Stimulated activated CD8-positive, alpha-beta memory T cell treated with anti-CD3 and anti-CD28 coated beads, Interleukin-2, amount 100 ng/mL, for 1 hour (primary cell): ENCODE measurements around the gene TRIO.

ENCODE experiments used
- DNase-seq, 2 donors: peaks; one replicate each; pipeline ENCODE4 v3.0.0-alpha.2; 2020; ENCODE audit warnings: low read depth in 2 of 2

TRIO gene

DNA sequence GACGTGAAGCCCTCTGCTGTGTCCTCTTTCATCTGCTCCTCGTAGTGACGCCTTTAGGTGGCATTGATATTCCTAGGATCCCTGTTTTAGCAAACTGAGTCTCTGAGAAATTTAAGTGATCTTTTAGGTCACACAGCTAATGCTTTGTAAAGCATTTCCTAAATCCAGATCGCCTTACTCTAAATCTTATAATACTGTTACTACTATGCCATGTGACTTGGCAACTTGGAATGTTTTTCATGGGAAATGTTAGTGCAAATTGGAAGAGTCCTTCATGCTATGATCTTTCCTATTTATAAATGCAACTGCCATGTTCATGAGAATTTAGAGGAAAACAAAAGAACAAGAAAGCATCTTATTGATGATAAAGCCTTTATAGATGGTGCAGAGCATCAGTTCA is 212.2 kb downstream of the TRIO start:
- DNase-seq, result no peak

DNA sequence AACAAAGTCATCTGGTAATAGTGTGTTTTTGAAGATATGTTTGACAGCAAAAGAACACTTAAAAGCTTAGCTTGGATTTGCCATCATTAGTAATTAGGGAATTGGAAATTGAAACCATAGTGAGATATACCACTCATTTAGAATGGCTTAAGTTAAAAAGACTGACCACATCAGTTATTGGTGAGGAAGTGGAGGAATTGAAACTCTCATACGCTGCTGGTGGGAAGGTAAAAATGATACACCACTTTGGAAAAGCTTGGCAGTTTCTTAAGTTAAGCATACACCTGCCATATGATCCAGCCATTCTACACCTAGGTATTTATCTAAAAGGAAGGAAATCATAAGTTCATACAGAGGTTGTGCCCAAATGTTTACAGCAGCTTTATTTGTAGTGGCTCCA is 213.2 kb downstream of the TRIO start:
- DNase-seq, result no peak

DNA sequence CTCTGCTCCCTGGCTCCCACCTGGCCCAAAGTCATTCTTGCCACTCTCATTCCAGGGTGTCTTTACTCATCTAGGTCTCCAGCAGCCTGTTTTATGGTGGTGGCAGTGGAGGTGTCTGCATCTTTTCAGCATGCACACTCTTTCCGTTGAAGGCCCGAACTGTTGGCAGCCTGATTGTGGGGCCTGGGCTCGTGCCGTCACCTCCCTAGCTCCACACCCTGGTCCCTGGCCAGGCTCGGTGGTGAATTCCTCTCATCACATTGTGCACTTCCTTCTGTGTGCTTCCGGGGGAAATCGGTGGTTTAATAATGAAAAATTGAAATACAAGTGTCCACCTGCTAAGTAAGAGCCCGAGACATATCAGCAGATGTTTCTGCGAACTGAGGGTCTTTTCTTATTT is 214.3 kb downstream of the TRIO start:
- DNase-seq, result no peak

DNA sequence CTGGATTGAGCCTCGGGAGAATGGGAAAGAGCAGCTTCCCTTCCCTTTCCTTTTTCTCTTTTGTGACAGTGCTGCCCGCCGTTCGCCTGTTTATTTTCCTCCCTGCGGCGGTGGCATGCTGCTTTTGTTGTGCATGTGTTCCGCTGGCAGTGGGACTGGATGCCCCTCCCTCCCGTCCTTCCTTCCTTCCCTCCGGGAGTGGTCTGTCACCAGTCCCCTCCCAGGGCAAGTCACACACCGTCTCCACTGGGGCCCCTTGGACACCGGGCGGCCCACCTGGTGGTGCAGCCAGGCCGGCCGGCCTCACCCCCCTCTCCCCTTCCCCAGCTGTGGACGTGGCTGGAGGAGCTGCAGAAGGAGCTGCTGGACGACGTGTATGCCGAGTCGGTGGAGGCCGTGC is 214.7 kb downstream of the TRIO start:
- no peak for DNase-seq

DNA sequence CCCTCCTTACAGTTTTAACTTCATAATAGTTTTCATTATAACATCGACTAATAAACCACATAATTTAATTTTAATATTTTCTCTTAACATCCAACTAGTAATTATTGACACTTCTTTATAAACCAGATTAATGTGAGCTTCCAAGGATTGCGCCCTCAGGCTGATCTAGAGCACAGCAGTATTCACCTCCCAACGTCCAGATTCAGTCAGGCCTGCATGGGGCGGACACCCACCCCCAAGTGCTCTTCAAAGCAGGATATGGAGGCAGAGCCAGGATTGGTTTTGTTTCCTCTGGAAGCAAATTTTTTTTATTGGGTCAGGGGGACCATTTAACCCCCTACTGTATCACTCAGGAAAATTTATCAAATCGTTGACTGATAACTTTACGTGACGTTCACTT is 215.4 kb downstream of the TRIO start:
- DNase-seq, result no peak

DNA sequence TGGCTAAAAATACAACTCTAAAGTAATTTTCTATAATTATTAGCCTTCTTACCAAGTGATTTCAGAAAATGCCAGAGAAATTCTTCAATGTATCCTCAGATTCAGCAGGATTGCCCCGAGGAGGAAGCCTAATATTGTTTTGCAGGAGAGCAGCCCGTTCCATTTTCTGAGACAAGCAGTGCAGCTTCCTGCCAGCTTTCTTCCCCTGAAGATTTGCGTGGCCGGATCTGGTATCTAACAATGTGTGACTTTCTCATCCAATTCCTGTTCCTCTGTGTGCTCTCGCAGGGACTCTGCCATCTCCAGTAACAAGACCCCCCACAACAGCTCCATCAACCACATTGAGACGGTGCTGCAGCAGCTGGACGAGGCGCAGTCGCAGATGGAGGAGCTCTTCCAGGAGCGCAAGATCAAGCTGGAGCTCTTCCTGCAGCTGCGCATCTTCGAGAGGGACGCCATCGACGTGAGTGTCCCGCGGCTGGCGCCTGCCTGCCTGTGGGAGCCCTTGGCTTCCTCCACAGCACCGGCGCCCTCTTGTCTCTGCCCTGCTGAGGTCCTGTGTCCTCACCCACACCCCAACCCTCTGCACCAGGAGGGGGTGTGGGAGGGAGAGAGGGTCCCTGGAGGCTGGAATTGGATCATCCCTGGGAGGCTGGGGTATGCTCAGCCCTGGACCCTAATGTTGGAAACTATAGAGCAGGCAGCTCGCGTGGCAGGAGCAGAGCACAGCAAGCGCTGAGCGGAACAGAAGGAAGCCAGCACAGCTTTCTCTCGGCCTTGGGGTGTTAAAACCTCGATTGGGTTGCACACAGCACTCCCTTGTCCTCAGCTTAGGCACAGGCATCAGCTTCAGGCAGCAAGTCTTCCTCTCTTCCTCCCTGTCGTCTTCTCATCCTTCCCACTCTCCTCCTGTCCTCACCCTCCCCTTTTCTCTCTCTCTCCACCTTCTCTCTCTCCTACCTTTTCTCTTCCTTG is 216.2 kb downstream of the TRIO start:
- no peak for DNase-seq

DNA sequence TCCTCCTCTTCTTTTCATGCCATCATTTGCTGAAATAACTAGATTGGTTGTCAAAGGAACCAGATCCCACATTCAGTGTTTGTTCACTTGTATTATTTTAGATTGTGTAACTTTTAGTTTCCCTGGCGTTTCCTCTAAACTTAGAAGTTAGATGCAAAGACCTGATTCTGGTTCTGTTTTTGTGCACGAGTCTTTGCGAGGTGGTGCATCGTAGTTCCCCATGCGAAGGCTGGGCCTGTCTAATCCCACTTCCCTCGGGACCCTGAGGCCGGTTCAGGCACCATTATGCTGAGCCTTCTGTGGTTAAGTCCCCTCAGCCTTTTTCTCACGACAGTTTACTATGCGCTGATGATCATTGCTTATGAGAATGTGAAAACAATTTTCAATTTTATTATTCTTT is 219.3 kb downstream of the TRIO start:
- no peak for DNase-seq

DNA sequence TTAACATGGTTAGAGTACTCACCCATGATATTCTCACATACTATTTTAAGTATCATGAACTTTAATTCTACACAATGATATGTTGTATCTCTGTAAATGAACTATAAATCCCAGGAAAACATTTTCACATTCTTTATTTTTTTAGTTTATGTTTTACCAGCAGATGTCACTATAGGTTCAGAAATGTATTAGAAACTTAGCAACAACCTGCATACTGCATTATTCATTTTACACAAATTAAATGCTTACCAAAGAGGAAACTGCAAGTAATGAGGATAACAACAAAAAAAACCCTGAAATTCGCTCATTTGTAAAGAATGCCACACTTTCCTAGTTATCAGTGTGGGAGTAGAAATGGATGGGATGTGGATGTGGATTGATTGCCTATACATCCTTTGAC is 221.0 kb downstream of the TRIO start:
- no peak for DNase-seq

DNA sequence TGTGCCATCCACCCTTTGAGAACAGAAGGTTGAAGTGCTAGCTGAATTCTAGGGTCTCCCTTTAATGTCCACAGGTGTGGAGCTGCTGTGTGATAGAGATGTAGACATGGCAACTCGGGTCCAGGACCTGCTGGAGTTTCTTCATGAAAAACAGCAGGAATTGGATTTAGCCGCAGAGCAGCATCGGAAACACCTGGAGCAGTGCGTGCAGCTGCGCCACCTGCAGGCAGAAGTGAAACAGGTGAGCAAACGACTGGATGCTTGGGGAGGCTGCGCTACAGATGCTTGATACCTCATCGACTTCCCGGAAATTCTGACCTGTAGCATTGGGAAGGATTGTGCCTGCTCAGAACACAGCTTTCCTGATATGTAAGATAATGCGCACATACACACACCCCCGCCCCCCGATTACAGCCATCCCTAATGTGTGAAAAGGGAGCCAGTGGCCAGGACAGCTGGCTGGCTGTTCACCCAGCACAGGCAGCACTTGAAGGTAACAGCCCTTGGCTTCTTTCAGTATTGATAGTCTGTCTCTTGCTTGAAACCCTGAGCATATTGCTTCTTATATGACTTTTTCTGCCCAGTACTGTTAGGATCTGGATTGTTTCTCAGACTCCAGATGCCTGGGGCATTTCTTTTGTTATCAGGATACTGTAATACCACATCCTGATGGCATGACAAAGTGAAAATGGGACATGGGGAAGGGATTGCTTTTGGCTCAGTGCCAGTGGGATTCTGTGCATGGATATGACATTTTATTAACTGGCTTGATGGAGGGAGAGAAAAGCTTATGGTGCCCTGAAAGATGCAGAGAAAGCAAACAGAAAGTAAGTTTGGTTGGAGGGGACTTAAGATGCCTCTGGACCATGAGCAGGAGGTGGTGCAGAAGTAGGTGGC is 221.7 kb downstream of the TRIO start:
- no peak for DNase-seq

DNA sequence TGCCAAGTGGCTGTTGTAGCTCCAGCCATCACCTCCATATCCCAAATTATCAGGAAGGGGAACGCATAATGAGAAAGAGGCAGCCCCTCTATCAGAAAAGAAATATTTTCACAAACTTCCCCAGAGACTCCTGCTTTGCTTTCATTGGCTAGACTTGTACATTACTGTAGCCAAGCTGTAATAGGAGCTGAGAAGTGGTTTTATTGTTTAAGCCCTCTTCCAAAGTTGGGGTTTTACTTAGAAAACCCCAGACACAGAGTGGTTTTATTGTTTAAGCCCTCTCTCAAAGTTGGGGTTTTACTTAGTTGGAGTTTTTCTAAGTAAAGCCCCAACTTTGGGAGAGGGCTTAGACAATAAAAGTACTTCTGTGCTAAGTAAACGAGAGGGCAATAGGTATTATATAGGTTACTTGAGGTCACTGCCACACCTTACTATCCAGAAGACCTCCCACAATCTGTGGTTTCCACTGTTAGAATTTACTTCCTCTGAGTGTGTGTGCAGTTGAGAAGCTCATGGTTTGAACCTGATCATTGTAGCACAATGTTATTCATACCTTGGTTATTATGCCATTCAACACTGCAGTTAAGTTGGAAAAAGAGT is 222.8 kb downstream of the TRIO start:
- no peak for DNase-seq

DNA sequence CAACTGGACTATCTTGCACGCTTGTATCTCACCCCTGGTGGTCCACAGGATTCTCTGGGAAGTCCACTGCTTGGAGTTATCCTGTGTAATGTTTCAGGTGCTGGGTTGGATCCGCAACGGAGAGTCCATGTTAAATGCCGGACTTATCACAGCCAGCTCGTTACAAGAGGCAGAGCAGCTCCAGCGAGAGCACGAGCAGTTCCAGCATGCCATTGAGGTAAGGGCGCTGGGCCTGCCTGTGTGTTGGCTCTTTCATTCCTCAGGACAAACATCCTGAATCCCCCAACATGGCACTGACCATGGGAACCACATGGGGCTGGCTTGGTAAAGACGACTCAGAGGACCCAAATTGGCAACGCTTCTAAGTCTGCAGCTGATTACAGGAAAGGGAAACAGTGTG is 223.6 kb downstream of the TRIO start:
- no peak for DNase-seq

DNA sequence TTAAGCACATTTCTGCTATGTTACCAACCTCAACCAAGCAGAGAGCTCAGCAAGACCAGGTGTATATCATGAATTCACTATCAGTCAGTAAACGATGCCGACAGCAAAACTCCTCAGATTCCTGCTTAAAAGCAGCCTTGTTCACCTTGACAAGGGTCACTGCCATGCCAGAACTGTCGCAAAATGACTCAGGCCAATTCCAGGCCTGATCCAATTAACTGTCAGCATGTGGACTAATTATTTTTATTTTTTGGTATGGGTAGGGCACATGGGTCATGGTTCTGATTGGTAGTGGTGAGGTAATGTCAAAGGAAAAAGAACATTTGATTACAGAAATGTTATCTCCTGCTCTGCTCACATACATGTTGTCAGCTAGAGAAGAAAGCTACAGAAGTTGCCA is 224.2 kb downstream of the TRIO start:
- DNase-seq, result no peak

DNA sequence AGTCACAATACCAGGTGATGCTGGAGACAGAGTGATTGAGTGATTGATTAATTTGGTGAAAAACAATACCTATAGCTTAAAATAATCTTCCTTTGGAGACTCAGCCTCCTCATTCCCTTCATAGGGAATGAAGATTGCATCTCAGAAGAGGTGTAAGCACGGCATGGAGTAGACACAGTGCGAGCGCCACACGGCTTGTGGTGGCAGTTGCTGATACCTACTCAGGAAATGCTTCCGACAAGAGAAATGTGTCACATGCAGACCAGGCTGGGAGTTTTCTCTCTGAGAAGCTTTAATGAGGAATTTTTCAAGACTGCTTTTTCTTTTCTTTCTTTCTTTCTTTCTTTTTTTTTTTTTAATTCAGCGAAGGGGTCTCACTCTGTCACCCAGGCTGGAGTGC is 226.6 kb downstream of the TRIO start:
- no peak for DNase-seq

DNA sequence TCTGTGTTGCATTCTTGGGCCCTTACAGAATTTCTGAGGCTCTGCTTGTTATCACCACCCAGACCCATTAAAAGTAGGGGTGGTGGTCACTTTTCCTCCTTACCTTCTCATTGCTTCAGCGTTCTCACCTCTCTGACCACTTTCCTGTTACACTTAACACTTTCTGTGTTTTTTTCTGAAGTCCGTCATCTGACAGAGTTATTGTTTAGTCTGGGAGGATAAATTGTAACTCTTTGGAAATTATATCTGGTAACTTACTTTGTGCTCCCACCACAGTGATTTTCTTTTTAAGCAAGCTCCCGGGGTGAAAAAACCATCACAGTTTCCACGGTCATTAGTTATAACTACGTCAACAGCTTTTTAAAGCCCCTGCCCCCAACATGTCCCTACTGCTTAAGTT is 227.2 kb downstream of the TRIO start:
- no peak for DNase-seq

DNA sequence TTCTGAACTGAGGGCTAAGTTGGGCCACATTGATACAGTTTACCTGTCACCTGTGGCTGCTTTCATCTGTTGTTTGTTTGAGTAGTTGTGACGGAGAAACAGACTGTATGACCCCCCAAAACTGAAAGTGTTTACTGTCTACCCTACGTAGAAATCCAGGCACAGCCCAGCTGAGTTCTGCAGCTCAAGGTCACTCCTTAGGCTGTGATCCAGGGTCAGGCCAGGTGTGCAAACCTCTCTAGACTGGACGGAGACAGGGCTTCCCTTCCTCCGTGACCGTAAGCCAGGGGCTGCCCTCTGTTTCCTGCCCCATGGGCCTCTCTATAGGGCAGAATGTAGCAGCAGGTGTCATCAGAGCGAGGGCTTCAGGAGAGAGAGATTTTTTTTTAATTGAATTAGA is 230.5 kb downstream of the TRIO start:
- DNase-seq, result no peak

DNA sequence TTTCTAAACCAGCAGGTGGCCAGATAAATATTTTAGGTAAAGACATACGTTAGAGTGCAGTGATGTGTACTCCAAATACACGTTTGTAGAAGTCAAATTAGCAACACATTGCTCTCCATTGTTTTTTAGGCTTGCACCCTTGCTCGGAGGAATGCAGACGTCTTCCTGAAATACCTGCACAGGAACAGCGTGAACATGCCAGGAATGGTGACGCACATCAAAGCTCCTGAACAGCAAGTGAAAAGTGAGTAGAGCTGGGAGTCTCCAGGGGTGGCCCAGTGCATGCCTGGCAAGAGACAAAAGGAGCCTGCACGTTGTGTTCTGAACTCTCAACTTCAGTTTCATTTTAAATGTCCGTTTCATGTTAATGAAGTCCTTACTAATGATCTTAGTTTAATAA is 231.0 kb downstream of the TRIO start:
- DNase-seq, result no peak

DNA sequence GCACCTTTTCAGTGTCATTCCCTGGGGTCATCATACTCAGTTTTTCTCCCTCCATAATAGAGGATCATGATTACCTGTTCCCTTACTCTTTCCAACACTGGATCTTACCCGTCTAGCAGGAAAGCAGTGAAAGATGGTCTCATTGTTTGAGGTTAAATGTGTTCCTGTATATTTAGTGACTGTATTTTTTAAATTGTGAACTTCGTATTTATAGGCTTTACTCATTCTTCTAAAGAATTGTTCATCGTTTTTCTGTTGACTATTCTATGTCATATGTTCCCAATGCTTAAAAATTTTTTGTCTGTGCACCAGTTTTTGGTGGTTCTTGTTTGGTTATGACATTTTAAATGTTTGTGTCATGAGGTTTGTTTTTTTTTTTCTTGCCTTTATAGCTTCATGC is 233.6 kb downstream of the TRIO start:
- no peak for DNase-seq

DNA sequence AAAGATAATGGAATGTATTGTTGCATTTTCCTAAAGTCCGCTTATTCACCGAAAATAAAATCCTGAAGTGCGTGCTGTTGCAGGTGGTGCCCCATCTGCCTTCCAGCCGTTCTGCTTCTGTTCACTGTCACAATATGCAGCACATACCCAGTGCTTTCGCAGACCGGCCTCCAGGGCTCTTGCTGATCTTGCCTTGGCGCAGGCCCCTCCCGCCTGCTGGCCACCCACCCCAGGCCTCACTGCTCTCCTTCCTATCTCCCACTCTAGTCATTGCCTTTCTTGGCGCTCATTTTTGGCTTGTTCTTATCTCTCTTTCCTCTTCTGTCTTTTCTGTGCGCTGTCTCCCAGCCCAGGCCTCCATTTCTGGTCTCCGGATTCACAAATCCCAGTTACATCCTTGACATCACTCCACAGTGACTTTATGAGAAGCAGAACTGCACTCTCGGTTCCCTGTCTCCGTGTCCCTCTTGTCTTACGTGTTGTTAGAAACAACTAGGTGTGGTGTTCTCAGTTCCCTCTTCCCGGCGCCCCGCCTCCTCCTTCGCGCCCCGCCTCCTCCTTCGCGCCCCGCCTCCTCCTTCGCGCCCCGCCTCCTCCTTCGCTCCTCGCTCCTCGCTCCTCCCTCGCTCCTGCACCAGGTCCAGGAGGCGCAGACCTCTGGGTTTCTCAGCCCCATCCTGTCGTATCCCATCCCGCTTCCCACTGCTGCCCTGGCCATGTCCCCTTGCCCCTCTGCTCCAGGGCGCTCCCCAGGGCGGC is 236.8 kb downstream of the TRIO start:
- no peak for DNase-seq

DNA sequence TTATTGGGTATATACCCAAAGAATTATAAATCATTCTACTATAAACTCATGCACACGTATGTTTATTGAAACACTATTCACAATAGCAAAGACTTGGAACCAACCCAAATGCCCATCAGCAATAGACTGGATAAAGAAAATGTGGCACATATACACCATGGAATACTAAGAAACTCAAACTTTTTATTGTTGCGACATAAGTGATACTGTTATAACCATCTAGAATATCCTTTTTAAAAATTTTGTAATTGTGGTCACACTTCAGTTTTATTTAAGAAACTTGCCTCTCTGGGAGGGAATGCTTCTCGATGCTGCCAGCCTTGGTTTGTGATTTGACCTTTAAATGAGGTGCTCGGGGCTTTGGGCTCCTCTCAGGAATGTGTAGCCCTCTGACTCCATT is 237.6 kb downstream of the TRIO start:
- no peak for DNase-seq

DNA sequence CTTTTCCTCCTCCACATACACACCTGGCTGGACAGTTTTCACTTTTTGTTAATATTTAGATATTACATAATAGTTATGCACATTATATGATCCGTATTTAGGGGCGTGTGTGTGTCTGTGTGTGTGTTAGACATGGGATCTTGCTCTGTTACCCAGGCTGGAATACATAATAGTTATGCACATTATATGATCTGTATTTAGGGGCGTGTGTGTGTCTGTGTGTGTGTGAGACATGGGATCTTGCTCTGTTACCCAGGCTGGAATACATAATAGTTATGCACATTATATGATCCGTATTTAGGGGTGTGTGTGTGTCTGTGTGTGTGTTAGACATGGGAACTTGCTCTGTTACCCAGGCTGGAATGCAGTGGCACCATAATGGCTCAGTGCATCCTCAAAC is 239.5 kb downstream of the TRIO start:
- DNase-seq, result no peak

DNA sequence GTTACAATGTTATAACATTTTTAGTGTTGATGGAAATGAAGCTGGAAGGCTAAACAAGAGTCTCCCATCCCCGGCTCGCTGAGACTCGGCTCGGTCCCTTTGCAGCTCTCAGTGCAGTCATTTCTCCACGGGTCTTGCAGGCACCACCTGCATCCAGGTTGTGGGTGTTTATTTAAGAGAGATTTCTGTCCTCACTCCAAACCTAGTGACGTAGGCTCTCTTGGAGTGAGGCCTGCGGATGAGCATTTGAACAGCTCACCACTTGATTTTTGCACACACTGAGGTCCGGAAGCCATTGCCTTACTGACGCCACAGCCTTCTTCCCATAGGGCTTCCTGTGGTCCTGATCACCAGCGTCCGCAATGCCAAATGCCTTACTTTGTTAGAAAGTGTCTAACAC is 240.8 kb downstream of the TRIO start:
- DNase-seq, result no peak

DNA sequence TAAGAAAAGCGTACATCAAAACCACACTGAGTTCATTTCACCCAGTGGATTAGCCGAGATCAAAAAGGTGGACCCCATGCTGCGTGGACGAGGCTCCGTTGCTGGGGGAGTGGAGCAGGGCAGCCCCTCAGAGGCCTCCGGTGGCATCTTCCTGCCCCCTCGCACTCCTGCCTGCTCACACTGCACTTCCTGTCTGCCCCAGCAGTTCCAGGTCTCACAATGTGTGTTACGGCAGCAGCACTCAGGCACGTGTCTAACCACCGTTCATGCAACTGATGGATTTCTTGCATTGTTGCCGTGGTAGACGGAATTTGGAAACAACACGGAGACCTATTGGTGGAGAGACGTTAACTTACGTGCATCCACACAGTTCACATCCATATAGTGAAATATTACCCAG is 241.9 kb downstream of the TRIO start:
- DNase-seq, result no peak
